HepG2 (cell line): ENCODE measurements around the gene EPHA10. TPM values are rescaled to one million over a fixed set of nuclear protein-coding genes. Genes with fewer than 3 reads are reported as not detected.
A peak's percentile ranks its signal among the peaks of the same experiment; 100 is the strongest.

Experiments used
- LRRFIP1 ChIP-seq: sonication (generic); formaldehyde crosslinking; conservative IDR thresholded peaks from 2 replicates; pipeline ENCODE4 v1.4.0; 2020; ENCODE audit warnings: missing genetic modification reagents
- MTERF4 ChIP-seq: sonication (generic); formaldehyde crosslinking; IDR thresholded peaks from 2 replicates; pipeline ENCODE4 v1.8.0; 2023; ENCODE audit warnings: mild to moderate bottlenecking, missing genetic modification reagents
- NFATC3 ChIP-seq: sonication (generic); formaldehyde crosslinking; IDR thresholded peaks from 2 replicates; pipeline ENCODE4 v1.5.1; 2020; ENCODE audit warnings: mild to moderate bottlenecking, missing genetic modification reagents
- NR2F1 ChIP-seq, 2 experiments: fragments of 450-650 bp in 1 of 2; formaldehyde crosslinking in 1 of 2; IDR thresholded peaks; 2 replicates each; pipeline versions ENCODE4 v1.5.0 to v1.6.1; 2016 to 2020; ENCODE audit warnings: mild to moderate bottlenecking in 1 of 2, missing compliant biosample characterization in 1 of 2, missing genetic modification reagents in 1 of 2, moderate library complexity in 1 of 2
- PCBP1 ChIP-seq: fragments of 200-400 bp; formaldehyde crosslinking; IDR thresholded peaks from 2 replicates; pipeline ENCODE4 v1.6.1; 2017; ENCODE audit warnings: mild to moderate bottlenecking, low read depth, low read length, borderline replicate concordance
- SSRP1 ChIP-seq: IDR thresholded peaks from 2 replicates; pipeline ENCODE4 v1.6.1; 2016; ENCODE audit warnings: control low read depth
- THRA ChIP-seq: sonication (generic); formaldehyde crosslinking; IDR thresholded peaks from 2 replicates; pipeline ENCODE4 v1.4.0; 2020; ENCODE audit warnings: missing genetic modification reagents, borderline replicate concordance
- ZBED4 ChIP-seq: sonication (generic); formaldehyde crosslinking; IDR thresholded peaks from 2 replicates; pipeline ENCODE4 v1.4.0; 2020; ENCODE audit warnings: missing genetic modification reagents, borderline replicate concordance
- ZBTB49 ChIP-seq: sonication (generic); formaldehyde crosslinking; IDR thresholded peaks from 2 replicates; pipeline ENCODE4 v1.4.0; 2020; ENCODE audit warnings: missing genetic modification reagents, borderline replicate concordance
- ZBTB7B ChIP-seq: sonication (generic); formaldehyde crosslinking; IDR thresholded peaks from 2 replicates; pipeline ENCODE4 v1.4.0; 2020; ENCODE audit warnings: missing genetic modification reagents
- ZNF101 ChIP-seq: sonication (generic); formaldehyde crosslinking; IDR thresholded peaks from 2 replicates; pipeline ENCODE4 v1.4.0; 2020; ENCODE audit warnings: mild to moderate bottlenecking, low read depth, missing genetic modification reagents, borderline replicate concordance
- ZNF230 ChIP-seq: sonication (generic); formaldehyde crosslinking; IDR thresholded peaks from 2 replicates; pipeline ENCODE4 v1.4.0; 2020; ENCODE audit warnings: mild to moderate bottlenecking, missing genetic modification reagents
- ZNF235 ChIP-seq: sonication (generic); formaldehyde crosslinking; IDR thresholded peaks from 2 replicates; pipeline ENCODE4 v1.8.1; 2023; ENCODE audit warnings: mild to moderate bottlenecking, missing genetic modification reagents, borderline replicate concordance
- ZNF296 ChIP-seq: sonication (generic); formaldehyde crosslinking; conservative IDR thresholded peaks from 2 replicates; pipeline ENCODE4 v1.5.0; 2020; ENCODE audit warnings: mild to moderate bottlenecking, missing genetic modification reagents
- ZNF770 ChIP-seq: sonication (generic); formaldehyde crosslinking; IDR thresholded peaks from 2 replicates; pipeline ENCODE4 v1.5.0; 2020; ENCODE audit warnings: mild to moderate bottlenecking, missing genetic modification reagents
- polyA plus RNA-seq, 8 experiments: library from polyadenylated mRNA; depleted of rRNA in 3 of 8; stranded (reverse) in 7 of 8; unstranded in 1 of 8; fragments of >200 nt; fragmentation: Illumina TruSeq in 4 of 8; extraction: Trizol in 4 of 8; gene quantifications; 2 replicates each; pipeline versions ENCODE4 v1.2.1 to v1.2.3, GENCODE V29; 2011 to 2016; ENCODE audit warnings: low read depth in 4 of 8, missing spikeins in 1 of 8, mixed read lengths in 1 of 8; ENCODE audit not compliant: insufficient read depth in 1 of 8
- total RNA-seq, 5 experiments: library from RNA; depleted of rRNA; stranded (reverse); fragments of >200 nt; fragmentation: Illumina TruSeq; extraction: Trizol; gene quantifications; 2 replicates each; pipeline ENCODE4 v1.2.3, GENCODE V29; 2016; ENCODE audit warnings: low read depth in 1 of 5

EPHA10 gene
- total and polyA plus RNA-seq, 2 of the 13 experiments (the other 11 are each of a cell fraction or from before 2014, with no cell fraction given): 0.11 to 0.58 TPM

- TF ChIP-seq ZBTB49 (CRISPR knock-in tag): peak; percentile 99
- TF ChIP-seq SSRP1: no peak
- TF ChIP-seq MTERF4 (CRISPR knock-in tag): peak; percentile 99
- TF ChIP-seq LRRFIP1 (CRISPR knock-in tag): peak; percentile 99
- peak; percentile 100 for TF ChIP-seq ZNF235 (CRISPR knock-in tag)
- peak; percentile 99 for TF ChIP-seq ZBTB7B (CRISPR knock-in tag)
- peak; percentile 62; the same call in 1 of the 2 replicates for TF ChIP-seq ZNF101
- peak; percentile 98; the same call in 1 of the 2 replicates for TF ChIP-seq ZNF230
- TF ChIP-seq THRA (CRISPR knock-in tag): peak; percentile 98
- TF ChIP-seq ZNF770 (CRISPR knock-in tag): 0 out of 2 replicates have a peak, but pooled peaks have one; percentile 15
- TF ChIP-seq ZBED4 (CRISPR knock-in tag): peak; percentile 99
- TF ChIP-seq NR2F1 (CRISPR knock-in tag; IDR thresholded peaks at IDR 0.05): peak in 1 of 2 experiments; percentile 57; a peak in 1 of 4 replicates
- no peak for TF ChIP-seq PCBP1
- TF ChIP-seq ZNF296 (CRISPR knock-in tag): peak; percentile 99
- peak; percentile 99; the same call in 1 of the 2 replicates for TF ChIP-seq NFATC3 (CRISPR knock-in tag)
Observed at GRCh38 chr1:37764414-37764825, 500 bp downstream of the EPHA10 start (continued).
